ENCODE results near the gene HECTD1. TPM values are rescaled to one million over a fixed set of nuclear protein-coding genes. Genes with fewer than 3 reads are reported as not detected.
"Not testable (repeated sequence)": the region's sequence is repeated elsewhere in the genome, so short reads cannot be mapped to it uniquely, and the experiment has no call there.

HECTD1 gene
- total RNA-seq, 3 donors from 2014 or later (not counting 1 experiment from before 2014, with no cell fraction given), result 162 to 202 (median 179) TPM

- intact Hi-C loops (cut with micrococcal nuclease), result no loop called here
- Mint-ChIP-seq H3K4me3 (no peak overlapping the region), H3K4me1 (peaks cover 29 to 40% of the 10 kb centered on the region in 2 donors), H3K27ac (no peak overlapping the region), H3K27me3 (ENCODE audit: low read depth in 2 of 2) (no peaks in the 10 kb centered on the region), H3K36me3 (no peaks in the 10 kb centered on the region), H3K9me3 (no peaks in the 10 kb centered on the region)
- Histone ChIP-seq H3K4me3 (ENCODE audit: low read length) (no peak overlapping the region), H3K9me3 (ENCODE audit: control insufficient read depth, insufficient read depth, low read length) (no peaks in the 10 kb centered on the region), H3K27ac (ENCODE audit: low read length) (no peak overlapping the region), H3K27me3 (ENCODE audit: control insufficient read depth, insufficient read depth, low read length) (no peaks in the 10 kb centered on the region), H3K36me3 (ENCODE audit: control insufficient read depth, insufficient read depth, low read length) (peaks cover 22% of the 10 kb centered on the region), H3K4me1 (ENCODE audit: control insufficient read depth, insufficient read depth, low read length) (no peaks in the 10 kb centered on the region)
- DNase-seq (no peak), ATAC-seq (no peak)
- no CpG with 5 or more reads among the region's 3 CpGs for WGBS (ENCODE audit: insufficient coverage)
- TF ChIP-seq CTCF (IDR thresholded peaks at IDR 0.05), result no peak
Observed at GRCh38 chr14:31194095-31194494, 13.5 kb downstream of the HECTD1 start.

- 96% methylated on average over 8 of the region's 8 CpGs for WGBS (ENCODE audit: insufficient coverage)
- H3K4me1 Mint-ChIP-seq, result peaks cover 31 to 50% of the 10 kb centered on the region in 2 donors
- H3K27ac ChIP-seq (ENCODE audit: low read length); H3K36me3 Mint-ChIP-seq; H3K4me1 ChIP-seq (ENCODE audit: control insufficient read depth, insufficient read depth, low read length); H3K27me3 ChIP-seq (ENCODE audit: control insufficient read depth, insufficient read depth, low read length); H3K9me3 Mint-ChIP-seq; intact Hi-C loops (cut with micrococcal nuclease); H3K4me3 ChIP-seq (ENCODE audit: low read length); H3K4me3 Mint-ChIP-seq; H3K27ac Mint-ChIP-seq; H3K9me3 ChIP-seq (ENCODE audit: control insufficient read depth, insufficient read depth, low read length); H3K27me3 Mint-ChIP-seq (ENCODE audit: low read depth in 2 of 2); DNase-seq; ATAC-seq: not testable (repeated sequence)
- H3K36me3 ChIP-seq (ENCODE audit: control insufficient read depth, insufficient read depth, low read length), result peaks cover 17% of the 10 kb centered on the region
Observed at GRCh38 chr14:31192544-31192943, 15.0 kb downstream of the HECTD1 start.

- peaks cover 15% of the 10 kb centered on the region for H3K36me3 ChIP-seq (ENCODE audit: control insufficient read depth, insufficient read depth, low read length)
- 97% methylated on average over 6 of the region's 8 CpGs for WGBS (ENCODE audit: insufficient coverage)
- no peak for DNase-seq
- H3K27me3 Mint-ChIP-seq (ENCODE audit: low read depth in 2 of 2), result no peaks in the 10 kb centered on the region
- H3K27ac Mint-ChIP-seq, result no peak overlapping the region
- no peak overlapping the region for H3K4me3 Mint-ChIP-seq
- ATAC-seq, result no peak
- H3K9me3 ChIP-seq (ENCODE audit: control insufficient read depth, insufficient read depth, low read length), result no peaks in the 10 kb centered on the region
- no peak overlapping the region for H3K4me3 ChIP-seq (ENCODE audit: low read length)
- no peaks in the 10 kb centered on the region for H3K9me3 Mint-ChIP-seq
- H3K4me1 Mint-ChIP-seq, result peaks cover 30 to 50% of the 10 kb centered on the region in 2 donors
- TF ChIP-seq CTCF (IDR thresholded peaks at IDR 0.05), result no peak
- intact Hi-C loops (cut with micrococcal nuclease), result no loop called here
- H3K27ac ChIP-seq (ENCODE audit: low read length), result no peak overlapping the region
- H3K36me3 Mint-ChIP-seq, result no peaks in the 10 kb centered on the region
- H3K4me1 ChIP-seq (ENCODE audit: control insufficient read depth, insufficient read depth, low read length), result no peaks in the 10 kb centered on the region
- no peaks in the 10 kb centered on the region for H3K27me3 ChIP-seq (ENCODE audit: control insufficient read depth, insufficient read depth, low read length)
Observed at GRCh38 chr14:31190717-31191263, 16.8 kb downstream of the HECTD1 start.

GRCh38 chr14:31190219-31190603, 17.4 kb downstream of the HECTD1 start:
- intact Hi-C loops (cut with micrococcal nuclease), result no loop called here
- no peak for TF ChIP-seq CTCF (IDR thresholded peaks at IDR 0.05)
- H3K4me3 ChIP-seq (ENCODE audit: low read length), result no peak overlapping the region
- no peak overlapping the region for H3K27ac ChIP-seq (ENCODE audit: low read length)
- peaks cover 30 to 49% of the 10 kb centered on the region in 2 donors for H3K4me1 Mint-ChIP-seq
- DNase-seq (no peak), ATAC-seq (no peak)
- WGBS (ENCODE audit: insufficient coverage), result 100% methylated on average over 2 of the region's 3 CpGs
- H3K27ac Mint-ChIP-seq, result peak overlapping the region in 1 of 2 donors; percentile 21
- H3K9me3 Mint-ChIP-seq, result no peaks in the 10 kb centered on the region
- H3K9me3 ChIP-seq (ENCODE audit: control insufficient read depth, insufficient read depth, low read length), result no peaks in the 10 kb centered on the region
- H3K36me3 Mint-ChIP-seq, result no peaks in the 10 kb centered on the region
- no peaks in the 10 kb centered on the region for H3K4me1 ChIP-seq (ENCODE audit: control insufficient read depth, insufficient read depth, low read length)
- H3K27me3 Mint-ChIP-seq (ENCODE audit: low read depth in 2 of 2), result no peaks in the 10 kb centered on the region
- H3K27me3 ChIP-seq (ENCODE audit: control insufficient read depth, insufficient read depth, low read length), result no peaks in the 10 kb centered on the region
- H3K4me3 Mint-ChIP-seq, result no peak overlapping the region
- H3K36me3 ChIP-seq (ENCODE audit: control insufficient read depth, insufficient read depth, low read length), result peaks cover 15% of the 10 kb centered on the region
